HCT116 (cell line): ENCODE measurements around the gene PIKFYVE.

Experiments used
- CEBPB ChIP-seq: IDR thresholded peaks from 2 replicates; pipeline ENCODE4 v1.6.1; 2012; ENCODE audit warnings: low read depth
- CTCF ChIP-seq, 3 experiments: fragments of 200-600 bp in 1 of 3; sonication (generic) in 1 of 3; IDR thresholded peaks in 2 of 3; conservative IDR thresholded peaks in 1 of 3; 2 replicates each; pipeline ENCODE4 v1.5.1; 2012 to 2017; ENCODE audit warnings: low read depth in 2 of 3, low read length in 2 of 3, antibody characterized with exemption in 1 of 3, borderline replicate concordance in 1 of 3, control low read depth in 1 of 3, mild to moderate bottlenecking in 1 of 3, mixed read lengths in 1 of 3, mixed run types in 1 of 3, moderate library complexity in 1 of 3; ENCODE audit not compliant: insufficient read depth in 1 of 3
- MAX ChIP-seq: IDR thresholded peaks from 2 replicates; pipeline ENCODE4 v1.6.1; 2012
- POLR2A ChIP-seq: IDR thresholded peaks from 2 replicates; pipeline ENCODE4 v1.7.0; 2011; ENCODE audit warnings: borderline replicate concordance; ENCODE audit not compliant: insufficient read depth, insufficient read length; ENCODE audit errors: extremely low read depth
- RAD21 ChIP-seq: IDR thresholded peaks from 2 replicates; pipeline ENCODE4 v1.6.1; 2012; ENCODE audit warnings: low read depth, mild to moderate bottlenecking
- SP1 ChIP-seq: IDR thresholded peaks from 2 replicates; pipeline ENCODE4 v1.6.1; 2012; ENCODE audit warnings: low read depth
- TCF7L2 ChIP-seq: IDR thresholded peaks from 2 replicates; pipeline ENCODE4 v1.7.0; 2011; ENCODE audit warnings: borderline replicate concordance, inconsistent platforms; ENCODE audit not compliant: insufficient read depth, insufficient read length; ENCODE audit errors: extremely low read depth
- ZFX ChIP-seq: fragments of 450-650 bp; IDR thresholded peaks from 2 replicates; pipeline ENCODE4 v1.6.1; 2017
- ZNF274 ChIP-seq: fragments of 200-500 bp; sonication (Bioruptor generic); IDR thresholded peaks from 2 replicates; pipeline ENCODE4 v1.6.1; 2014; ENCODE audit warnings: mild to moderate bottlenecking, low read depth, low read length, inconsistent platforms

- no peak for TF ChIP-seq MAX
- TF ChIP-seq SP1: no peak
- no peak for TF ChIP-seq CEBPB
- TF ChIP-seq ZNF274: no peak
- no peak for TF ChIP-seq RAD21
- TF ChIP-seq CTCF (IDR thresholded peaks at IDR 0.05 in 2 of 3, conservative IDR thresholded peaks at IDR 0.05 in 1 of 3; ENCODE audit: borderline replicate concordance in 1 of 3, insufficient read depth in 1 of 3, low read depth in 2 of 3, low read length in 2 of 3): no peak
- no peak for TF ChIP-seq POLR2A
- TF ChIP-seq TCF7L2: no peak
- TF ChIP-seq ZFX: no peak
Observed at GRCh38 chr2:208389940-208390339, 123.9 kb downstream of the PIKFYVE start.
